Colonic mucosa (tissue), 4 donors: ENCODE results near the gene MKI67. TPM values are rescaled to one million over a fixed set of nuclear protein-coding genes. Genes with fewer than 3 reads are reported as not detected.

Experiments
- DNase-seq: peaks from one replicate; pipeline ENCODE4 v3.0.0-alpha.2; 2020
- H3K27ac ChIP-seq: fragments of 200-600 bp; one replicate; pipeline ENCODE4 v1.8.0; 2021
- H3K27me3 ChIP-seq: fragments of 200-600 bp; one replicate; pipeline ENCODE4 v1.8.0; 2021
- H3K36me3 ChIP-seq: fragments of 200-600 bp; one replicate; pipeline ENCODE4 v1.8.0; 2021
- H3K4me1 ChIP-seq: fragments of 200-600 bp; one replicate; pipeline ENCODE4 v1.8.0; 2021; ENCODE audit warnings: mild to moderate bottlenecking
- H3K4me3 ChIP-seq: fragments of 200-600 bp; one replicate; pipeline ENCODE4 v1.8.0; 2021
- H3K9ac ChIP-seq, 2 donors: one replicate each; pipeline ENCODE4 v1.7.0; 2013; ENCODE audit warnings: control low read depth in 2 of 2, low read depth in 2 of 2, low read length in 2 of 2
- H3K9me3 ChIP-seq: fragments of 200-600 bp; one replicate; pipeline ENCODE4 v1.8.0; 2021
- CTCF ChIP-seq: fragments of 200-600 bp; IDR thresholded peaks from one replicate; pipeline ENCODE4 v1.8.0; 2022; ENCODE audit warnings: antibody characterized with exemption, mild to moderate bottlenecking
- intact Hi-C: fragments of 100-400 bp; cut with DNase I; formaldehyde crosslinking; loops from one replicate; pipeline ENCODE4 v1.14.1; 2022
- total RNA-seq, 2 donors: library from RNA; stranded (reverse); fragmentation: NEBNext Ultra II Directional in 1 of 2; extraction: Animal tissue kit (Norgen Biotek cat#: 25700) in 1 of 2; gene quantifications; one replicate each; pipeline ENCODE4 v1.2.1, GENCODE V29; 2021
- donor health status: healthy.
- donor health status: DM: no; HTN: no; CAD: no.
- donor health status: DM: no; HTN: no; CAD: no.

Gene MKI67
- total RNA-seq, 2 donors from 2014 or later = 40.2 to 148 TPM

- Histone ChIP-seq H3K27ac (no peak overlapping the region), H3K36me3 (no peaks in the 10 kb centered on the region), H3K9ac (no peak overlapping the region), H3K9me3 (no peaks in the 10 kb centered on the region), H3K4me3 (no peak overlapping the region), H3K27me3 (no peaks in the 10 kb centered on the region), H3K4me1 (no peaks in the 10 kb centered on the region)
- no peak for TF ChIP-seq CTCF
- no peak for DNase-seq
- intact Hi-C loops = no loop called here
Observed at GRCh38 chr10:128054163-128054970, 71.9 kb downstream of the MKI67 start.

GRCh38 chr10:128053356-128053755 is 72.9 kb downstream of the MKI67 start:
- intact Hi-C loops = no loop called here
- no peak for DNase-seq
- H3K36me3 ChIP-seq = no peaks in the 10 kb centered on the region
- H3K9me3 ChIP-seq = no peaks in the 10 kb centered on the region
- H3K27me3 ChIP-seq = no peaks in the 10 kb centered on the region
- no peak overlapping the region for H3K4me3 ChIP-seq
- no peak for TF ChIP-seq CTCF
- H3K27ac ChIP-seq = no peak overlapping the region
- no peak overlapping the region for H3K9ac ChIP-seq
- no peaks in the 10 kb centered on the region for H3K4me1 ChIP-seq

GRCh38 chr10:128052696-128053095 is 73.5 kb downstream of the MKI67 start:
- Histone ChIP-seq H3K4me3 (no peak overlapping the region), H3K9me3 (no peaks in the 10 kb centered on the region), H3K4me1 (no peaks in the 10 kb centered on the region), H3K9ac (no peak overlapping the region), H3K27me3 (no peaks in the 10 kb centered on the region), H3K27ac (no peak overlapping the region), H3K36me3 (no peaks in the 10 kb centered on the region)
- TF ChIP-seq CTCF = no peak
- intact Hi-C loops = no loop called here
- DNase-seq = no peak

GRCh38 chr10:128051548-128051947 is 74.7 kb downstream of the MKI67 start:
- Histone ChIP-seq H3K9me3 (no peaks in the 10 kb centered on the region), H3K27ac (no peak overlapping the region), H3K9ac (no peak overlapping the region), H3K27me3 (no peaks in the 10 kb centered on the region), H3K4me1 (peaks cover 7% of the 10 kb centered on the region), H3K4me3 (no peak overlapping the region), H3K36me3 (no peaks in the 10 kb centered on the region)
- TF ChIP-seq CTCF = no peak
- intact Hi-C loops = no loop called here
- no peak for DNase-seq

- H3K27ac ChIP-seq = no peak overlapping the region
- H3K36me3 ChIP-seq = no peaks in the 10 kb centered on the region
- intact Hi-C loops = no loop called here
Observed at GRCh38 chr10:128050936-128051335, 75.3 kb downstream of the MKI67 start.

More at GRCh38 chr10:128050936-128051335, 75.3 kb downstream of the MKI67 start:
- no peaks in the 10 kb centered on the region for H3K9me3 ChIP-seq
- H3K9ac ChIP-seq = no peak overlapping the region
- TF ChIP-seq CTCF = no peak
- DNase-seq = no peak
- peaks cover 8% of the 10 kb centered on the region for H3K4me1 ChIP-seq
- no peak overlapping the region for H3K4me3 ChIP-seq
- no peaks in the 10 kb centered on the region for H3K27me3 ChIP-seq
